Naive thymus-derived CD4-positive, alpha-beta T cell (primary cell): ENCODE data around the gene PCMT1. TPM values are rescaled to one million over a fixed set of nuclear protein-coding genes. Genes with fewer than 3 reads are reported as not detected.

Experiments used
- ATAC-seq: fragments of 150-1000 bp; cut with Tn5 transposase; 2 replicates; pipeline ENCODE4 v1.10.0; 2021; ENCODE audit warnings: mild to moderate bottlenecking, moderate library complexity
- CTCF ChIA-PET: fragments of 350-600 bp; sonication (Branson Sonifier 250); formaldehyde crosslinking; loops from one replicate; lab custom pipeline; 2021; ENCODE audit warnings: antibody characterized with exemption; lab: Charles Lee
- POLR2A ChIA-PET: fragments of 350-600 bp; sonication (Branson Sonifier 250); formaldehyde crosslinking; loops from one replicate; lab custom pipeline; 2021; ENCODE audit warnings: antibody characterized with exemption, inconsistent platforms; lab: Charles Lee
- DNase-seq, 9 donors: peaks; one replicate each; pipeline versions ENCODE4 v3.0.0 to v3.0.0-alpha.2; 2020 to 2022; ENCODE audit warnings: mixed read lengths in 1 of 9
- H3K27ac ChIP-seq: one replicate; pipeline ENCODE4 v1.7.0; 2013; ENCODE audit warnings: mild to moderate bottlenecking, low read depth, low read length, moderate library complexity
- H3K27me3 ChIP-seq, 2 donors: one replicate each; pipeline ENCODE4 v1.7.0; 2013; ENCODE audit warnings: low read length in 2 of 2, mild to moderate bottlenecking in 2 of 2, moderate library complexity in 2 of 2; ENCODE audit not compliant: control insufficient read depth in 2 of 2, insufficient read depth in 2 of 2
- H3K36me3 ChIP-seq, 3 experiments: 1 replicate in 2 of 3; 2 replicates in 1 of 3; pipeline ENCODE4 v1.7.0; 2013; ENCODE audit warnings: low read length in 3 of 3, mild to moderate bottlenecking in 3 of 3, moderate library complexity in 1 of 3; ENCODE audit not compliant: insufficient read depth in 3 of 3, control insufficient read depth in 2 of 3
- H3K4me1 ChIP-seq, 2 donors: one replicate each; pipeline ENCODE4 v1.7.0; 2013; ENCODE audit warnings: low read length in 2 of 2, mild to moderate bottlenecking in 2 of 2, moderate library complexity in 1 of 2; ENCODE audit not compliant: control insufficient read depth in 2 of 2, insufficient read depth in 2 of 2
- H3K4me3 ChIP-seq: 2 replicates; pipeline ENCODE4 v1.7.0; 2013; ENCODE audit warnings: mild to moderate bottlenecking, low read length
- H3K9me3 ChIP-seq, 3 experiments: 1 replicate in 2 of 3; 2 replicates in 1 of 3; pipeline ENCODE4 v1.7.0; 2013; ENCODE audit warnings: low read length in 3 of 3; ENCODE audit not compliant: control insufficient read depth in 2 of 3
- H3K27ac Mint-ChIP-seq, 9 donors: one replicate each; pipeline ENCODE4 v1.8.0; 2020 to 2022; ENCODE audit warnings: mixed read lengths in 9 of 9, mild to moderate bottlenecking in 8 of 9, moderate library complexity in 5 of 9, inconsistent platforms in 2 of 9
- H3K27me3 Mint-ChIP-seq, 5 donors: one replicate each; pipeline ENCODE4 v1.8.0; 2021 to 2022; ENCODE audit warnings: mixed read lengths in 5 of 5, mild to moderate bottlenecking in 1 of 5
- H3K36me3 Mint-ChIP-seq, 5 donors: one replicate each; pipeline ENCODE4 v1.8.0; 2020 to 2022; ENCODE audit warnings: mixed read lengths in 5 of 5, mild to moderate bottlenecking in 3 of 5, inconsistent platforms in 1 of 5
- H3K4me1 Mint-ChIP-seq, 7 donors: one replicate each; pipeline ENCODE4 v1.8.0; 2020 to 2022; ENCODE audit warnings: mixed read lengths in 7 of 7, mild to moderate bottlenecking in 3 of 7, inconsistent platforms in 1 of 7
- H3K4me3 Mint-ChIP-seq, 10 donors: one replicate each; pipeline ENCODE4 v1.8.0; 2020 to 2022; ENCODE audit warnings: mild to moderate bottlenecking in 10 of 10, mixed read lengths in 10 of 10, moderate library complexity in 6 of 10, inconsistent platforms in 2 of 10
- H3K9me3 Mint-ChIP-seq, 11 donors: one replicate each; pipeline ENCODE4 v1.8.0; 2020 to 2022; ENCODE audit warnings: mixed read lengths in 11 of 11, mild to moderate bottlenecking in 4 of 11, inconsistent platforms in 1 of 11, moderate library complexity in 1 of 11
- intact Hi-C, 2 donors: fragments of 100-400 bp; cut with micrococcal nuclease; formaldehyde crosslinking; loops; one replicate each; pipeline ENCODE4 v1.15.1; 2023
- polyA plus RNA-seq, 2 donors: library from polyadenylated mRNA; unstranded; fragments of 300-500 nt; fragmentation: Illumina TruSeq; gene quantifications; one replicate each; pipeline ENCODE4 v1.2.3, GENCODE V29; 2021
- total RNA-seq, 6 experiments: library from RNA in 5 of 6; stranded (reverse) in 5 of 6; gene quantifications; 1 replicate in 5 of 6; 2 replicates in 1 of 6; pipeline ENCODE4 v1.2.3 and lab custom pipeline; 2021 to 2026

Gene PCMT1
- total and polyA plus RNA-seq, 7 experiments from 2014 or later = 26.6 to 135 (median 51.9) TPM

DNA sequence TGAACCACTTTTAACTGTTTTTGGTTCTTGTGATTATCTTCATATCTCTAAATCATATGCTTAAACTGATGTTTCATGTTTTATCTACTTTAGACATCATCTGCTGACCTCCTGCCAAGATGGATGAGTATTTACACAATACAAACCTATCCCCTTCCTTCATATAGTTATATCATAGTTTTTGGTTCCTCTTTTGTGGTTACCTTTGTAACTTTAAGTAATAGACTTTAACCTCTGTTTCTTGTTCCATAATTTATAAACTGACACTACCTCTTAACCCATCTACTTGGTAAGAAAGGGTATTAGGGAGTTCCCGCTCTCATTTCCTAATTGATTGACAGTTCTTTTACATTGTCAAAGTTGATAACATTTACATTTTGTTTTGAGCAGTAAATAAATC is 11.9 kb downstream of the PCMT1 start:
- Mint-ChIP-seq H3K36me3 (peaks cover 10 to 24% (median 15%) of the 10 kb centered on the region in 5 donors), H3K27me3 (no peaks in the 10 kb centered on the region), H3K4me1 (peaks cover 4 to 42% (median 27%) of the 10 kb centered on the region in 7 donors), H3K27ac (no peak overlapping the region), H3K4me3 (no peak overlapping the region), H3K9me3 (peaks cover 0 to 8% (median 3%) of the 10 kb centered on the region in 11 donors)
- H3K27me3 ChIP-seq = no peaks in the 10 kb centered on the region
- no peak overlapping the region for H3K27ac ChIP-seq
- peaks cover 0 to 6% (median 0%) of the 10 kb centered on the region in 3 experiments for H3K9me3 ChIP-seq
- ChIA-PET CTCF (no interaction called here), POLR2A (no interaction called here)
- no peaks in the 10 kb centered on the region for H3K4me1 ChIP-seq
- no peak for DNase-seq
- peaks cover 0 to 15% (median 0%) of the 10 kb centered on the region in 3 experiments for H3K36me3 ChIP-seq
- intact Hi-C loops = no loop called here
- no peak overlapping the region for H3K4me3 ChIP-seq
- peak; percentile 73 for ATAC-seq

DNA sequence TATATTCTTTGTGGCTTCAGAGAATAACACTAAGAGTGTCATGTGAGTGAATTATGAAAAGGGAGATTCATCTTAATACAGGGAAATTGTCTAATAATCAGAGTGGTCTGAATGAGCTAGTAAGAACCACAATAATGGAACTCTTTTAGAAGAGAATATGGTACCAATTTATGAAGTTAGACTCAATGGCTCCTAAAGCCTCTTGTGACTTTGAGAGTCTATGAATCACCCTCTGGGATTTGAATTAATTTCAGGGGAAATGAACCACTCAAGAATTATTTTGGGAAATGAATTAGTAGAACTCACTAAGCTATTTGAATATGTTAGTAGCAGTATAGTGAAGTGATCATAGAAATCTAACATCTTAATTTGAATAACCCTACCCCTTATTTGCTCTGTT is 14.3 kb downstream of the PCMT1 start:
- H3K27me3 Mint-ChIP-seq = no peaks in the 10 kb centered on the region
- CTCF ChIA-PET = interaction anchor here (0.6 to 0.9 kb wide), 3 partner anchors 10 to 104 kb away, joined by 3 to 5 read pairs (median 3); no protein-coding TSS in a partner anchor

DNA sequence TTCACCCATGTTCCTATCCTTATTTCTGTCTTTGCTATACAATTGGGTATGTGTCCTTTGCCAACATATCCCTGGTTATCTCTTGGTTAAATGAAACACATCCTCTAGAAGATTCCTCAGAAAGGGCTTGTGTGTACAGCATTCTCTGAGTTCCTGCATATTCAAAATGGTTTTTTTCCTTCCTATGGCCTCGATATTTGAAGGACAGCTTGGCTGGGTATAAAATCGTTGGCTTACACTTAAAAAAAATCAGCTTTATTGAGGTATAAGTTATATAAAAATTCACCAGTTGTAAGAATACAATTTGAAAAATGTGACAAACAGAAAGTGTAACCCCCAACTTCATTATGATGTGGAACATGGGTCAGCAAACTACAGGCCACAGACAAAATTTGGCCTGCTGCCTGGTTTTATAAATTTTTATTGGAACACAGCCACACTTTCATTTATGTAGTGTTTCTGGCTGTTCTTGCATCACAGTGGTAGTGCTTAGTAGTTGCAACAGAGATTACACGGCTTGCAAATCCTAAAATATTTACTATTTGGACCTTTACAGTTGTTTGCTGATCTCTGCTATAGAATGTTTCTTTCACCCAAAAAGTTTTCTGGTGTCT is 16.7 kb downstream of the PCMT1 start:
- Mint-ChIP-seq H3K4me1 (peaks cover 4 to 28% (median 17%) of the 10 kb centered on the region in 7 donors), H3K36me3 (peaks cover 3 to 32% (median 26%) of the 10 kb centered on the region in 5 donors), H3K27ac (peak overlapping the region in 1 of 9 donors; percentile 56), H3K4me3 (no peak overlapping the region), H3K27me3 (no peaks in the 10 kb centered on the region), H3K9me3 (peaks cover 0 to 10% (median 4%) of the 10 kb centered on the region in 11 donors)
- ATAC-seq (no peak), DNase-seq (no peak)
- H3K4me1 ChIP-seq = no peaks in the 10 kb centered on the region
- intact Hi-C loops = no loop called here
- H3K4me3 ChIP-seq = no peak overlapping the region
- H3K27ac ChIP-seq = no peak overlapping the region
- ChIA-PET POLR2A (no interaction called here), CTCF (interaction anchor here (0.6 kb wide), 1 partner anchor 77 kb away, joined by 3 read pairs; no protein-coding TSS in a partner anchor)
- H3K36me3 ChIP-seq = peaks cover 0 to 10% (median 0%) of the 10 kb centered on the region in 3 experiments
- H3K27me3 ChIP-seq = no peaks in the 10 kb centered on the region
- H3K9me3 ChIP-seq = peaks cover 0 to 7% (median 0%) of the 10 kb centered on the region in 3 experiments

More for the DNA sequence above, 14.3 kb downstream of the PCMT1 start:
- Histone ChIP-seq H3K27me3 (no peaks in the 10 kb centered on the region), H3K9me3 (peaks cover 0 to 7% (median 0%) of the 10 kb centered on the region in 3 experiments), H3K4me3 (no peak overlapping the region), H3K36me3 (peaks cover 0 to 15% (median 0%) of the 10 kb centered on the region in 3 experiments), H3K27ac (no peak overlapping the region), H3K4me1 (no peaks in the 10 kb centered on the region)
- Mint-ChIP-seq H3K4me1 (peaks cover 4 to 36% (median 21%) of the 10 kb centered on the region in 7 donors), H3K36me3 (peaks cover 10 to 31% (median 24%) of the 10 kb centered on the region in 5 donors), H3K9me3 (peaks cover 0 to 10% (median 4%) of the 10 kb centered on the region in 11 donors), H3K27ac (peak overlapping the region in 1 of 9 donors; percentile 68), H3K4me3 (no peak overlapping the region)
- intact Hi-C loops = no loop called here
- DNase-seq (no peak), ATAC-seq (no peak)
- POLR2A ChIA-PET = interaction anchor here (0.5 to 1.2 kb wide), 3 partner anchors 11 to 45 kb away, joined by 3 to 4 read pairs (median 3); partner anchors contain the start of gene LATS1

DNA sequence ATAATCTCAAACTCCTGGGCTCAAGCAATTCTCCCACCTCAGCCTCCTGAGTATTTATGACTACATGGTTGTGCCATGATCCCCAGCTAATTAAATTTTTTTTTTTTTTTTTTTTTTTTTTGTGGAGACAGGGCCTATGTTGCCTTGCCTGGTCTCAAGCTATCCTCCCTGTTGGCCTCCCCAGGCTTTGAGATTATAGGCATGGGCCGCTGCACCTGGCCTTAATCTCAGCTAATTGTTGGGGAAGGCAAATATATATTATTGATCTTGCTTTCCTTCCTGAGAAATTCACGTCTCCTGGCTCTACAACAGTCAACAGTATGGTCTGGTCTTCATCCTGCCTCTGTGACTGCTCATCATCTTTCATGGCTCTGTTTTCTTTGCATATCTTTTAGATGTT is 20.1 kb downstream of the PCMT1 start:
- H3K27ac ChIP-seq = no peak overlapping the region
- ATAC-seq = no peak
- no peak for DNase-seq
- H3K9me3 ChIP-seq = peaks cover 0 to 7% (median 0%) of the 10 kb centered on the region in 3 experiments
- no peaks in the 10 kb centered on the region for H3K4me1 ChIP-seq
- Mint-ChIP-seq H3K9me3 (peaks cover 0 to 9% (median 4%) of the 10 kb centered on the region in 11 donors), H3K36me3 (peaks cover 3 to 33% (median 26%) of the 10 kb centered on the region in 5 donors), H3K27ac (peak overlapping the region in 2 of 9 donors; percentile 7 to 70), H3K4me3 (no peak overlapping the region), H3K27me3 (no peaks in the 10 kb centered on the region), H3K4me1 (peaks cover 0 to 14% (median 7%) of the 10 kb centered on the region in 7 donors)
- H3K36me3 ChIP-seq = peaks cover 0 to 17% (median 3%) of the 10 kb centered on the region in 3 experiments
- CTCF ChIA-PET = no interaction called here
- intact Hi-C loops = no loop called here
- no peak overlapping the region for H3K4me3 ChIP-seq
- no peaks in the 10 kb centered on the region for H3K27me3 ChIP-seq
- POLR2A ChIA-PET = no interaction called here

DNA sequence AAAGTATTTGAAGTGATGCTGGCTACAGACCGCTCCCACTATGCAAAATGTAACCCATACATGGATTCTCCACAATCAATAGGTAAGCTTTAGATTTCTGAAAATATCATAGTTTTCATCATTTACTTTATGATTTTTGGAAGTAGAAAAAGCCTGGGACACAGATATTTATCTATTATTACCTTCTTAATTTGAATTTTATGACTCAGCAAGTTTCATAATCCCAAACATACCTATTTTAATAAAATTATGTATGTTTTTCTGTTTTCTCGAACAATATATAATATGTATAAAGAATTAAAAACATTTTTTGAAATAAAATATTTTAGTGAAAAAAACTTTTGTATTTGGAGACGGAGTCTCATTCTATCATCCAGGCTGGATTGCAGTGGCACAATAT is 21.6 kb downstream of the PCMT1 start:
- H3K9me3 ChIP-seq = peaks cover 0 to 4% (median 0%) of the 10 kb centered on the region in 3 experiments
- H3K4me1 ChIP-seq = no peaks in the 10 kb centered on the region
- peaks cover 0 to 16% (median 3%) of the 10 kb centered on the region in 3 experiments for H3K36me3 ChIP-seq
- no peak overlapping the region for H3K4me3 Mint-ChIP-seq
- POLR2A ChIA-PET = no interaction called here
- H3K9me3 Mint-ChIP-seq = peaks cover 0 to 5% (median under 1%) of the 10 kb centered on the region in 11 donors
- H3K27me3 Mint-ChIP-seq = no peaks in the 10 kb centered on the region
- DNase-seq = no peak
- H3K4me3 ChIP-seq = no peak overlapping the region
- CTCF ChIA-PET = no interaction called here
- peak overlapping the region in 1 of 9 donors; percentile 62 for H3K27ac Mint-ChIP-seq
- peaks cover 0 to 12% (median 7%) of the 10 kb centered on the region in 7 donors for H3K4me1 Mint-ChIP-seq
- no peaks in the 10 kb centered on the region for H3K27me3 ChIP-seq
- H3K27ac ChIP-seq = no peak overlapping the region
- intact Hi-C loops = no loop called here
- no peak for ATAC-seq
- peaks cover 0 to 31% (median 25%) of the 10 kb centered on the region in 5 donors for H3K36me3 Mint-ChIP-seq

DNA sequence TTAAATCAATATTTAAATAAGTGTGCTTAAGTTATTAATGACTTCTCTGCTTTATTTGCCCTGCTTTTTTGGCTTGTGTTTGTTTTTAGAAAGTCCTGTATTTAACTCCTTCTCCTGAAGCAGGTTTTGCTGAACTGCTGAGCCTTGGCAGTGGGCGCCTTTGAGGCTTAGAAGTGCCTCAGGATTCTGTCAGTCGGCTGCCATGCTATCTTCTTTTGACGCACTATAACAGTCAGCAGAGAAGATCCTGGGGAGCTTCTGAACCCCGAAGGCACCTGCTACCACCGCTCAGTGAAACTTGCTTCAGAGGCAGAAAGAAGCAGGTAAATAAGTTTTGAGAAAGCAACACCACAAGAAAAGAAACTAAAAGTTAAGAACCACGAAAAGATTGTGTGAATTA is 22.4 kb downstream of the PCMT1 start:
- H3K9me3 Mint-ChIP-seq = no peaks in the 10 kb centered on the region
- intact Hi-C loops = no loop called here

More for the DNA sequence above, 22.4 kb downstream of the PCMT1 start:
- POLR2A ChIA-PET = no interaction called here
- Histone ChIP-seq H3K4me1 (no peaks in the 10 kb centered on the region), H3K9me3 (no peaks in the 10 kb centered on the region), H3K4me3 (no peak overlapping the region), H3K36me3 (peaks cover 0 to 16% (median 3%) of the 10 kb centered on the region in 3 experiments), H3K27ac (no peak overlapping the region), H3K27me3 (no peaks in the 10 kb centered on the region)
- Mint-ChIP-seq H3K27ac (peak overlapping the region in 2 of 9 donors; percentile 17 to 29), H3K4me3 (no peak overlapping the region), H3K36me3 (peaks cover 0 to 26% (median 17%) of the 10 kb centered on the region in 5 donors), H3K4me1 (peaks cover 0 to 12% (median 7%) of the 10 kb centered on the region in 7 donors), H3K27me3 (no peaks in the 10 kb centered on the region)
- CTCF ChIA-PET = no interaction called here
- ATAC-seq (no peak), DNase-seq (no peak)
